DMS153 (cell line): Measurements from ENCODE around the gene TSEN34.
"Not testable (repeated sequence)": the region's sequence is repeated elsewhere in the genome, so short reads cannot be mapped to it uniquely, and the experiment has no call there.

Experiments
- DNase-seq: peaks from one replicate; lab custom pipeline; 2025; lab: John Stamatoyannopoulos, UW

TSEN34 gene

GRCh38 chr19:54160854-54161253 lies 30.3 kb upstream of the TSEN34 start:
- no peak for DNase-seq

- DNase-seq = peak; percentile 68
Observed at GRCh38 chr19:54162241-54162805, 28.8 kb upstream of the TSEN34 start.

- DNase-seq = no peak
Observed at GRCh38 chr19:54162884-54163283, 28.2 kb upstream of the TSEN34 start.

GRCh38 chr19:54164369-54165068 lies 26.6 kb upstream of the TSEN34 start:
- DNase-seq = peak; percentile 72

- no peak for DNase-seq
Observed at GRCh38 chr19:54165222-54165621, 25.9 kb upstream of the TSEN34 start.

- DNase-seq = peak; percentile 32
Observed at GRCh38 chr19:54168174-54168917, 22.8 kb upstream of the TSEN34 start.

- no peak for DNase-seq
Observed at GRCh38 chr19:54169149-54169740, 21.9 kb upstream of the TSEN34 start.

- not testable (repeated sequence) for DNase-seq
Observed at GRCh38 chr19:54171736-54172431, 19.2 kb upstream of the TSEN34 start.

- peak; percentile 83 for DNase-seq
Observed at GRCh38 chr19:54172471-54173358, 18.4 kb upstream of the TSEN34 start, which contains the start of gene TMC4. Gene TMC4, minus strand, starts transcription at chr19:54173160. Its CDS starts 43 bp downstream, at chr19:54173117.

GRCh38 chr19:54173359-54173699 lies 17.8 kb upstream of the TSEN34 start:
- DNase-seq = no peak

- DNase-seq = no peak
Observed at GRCh38 chr19:54173951-54174834, 16.9 kb upstream of the TSEN34 start.

- DNase-seq = peak; percentile 75
Observed at GRCh38 chr19:54178581-54179261, 12.4 kb upstream of the TSEN34 start.

- no peak for DNase-seq
Observed at GRCh38 chr19:54179262-54179852, 11.8 kb upstream of the TSEN34 start.

- DNase-seq = peak; percentile 95
Observed at GRCh38 chr19:54179921-54180461, 11.1 kb upstream of the TSEN34 start.

GRCh38 chr19:54180691-54181091 lies 10.4 kb upstream of the TSEN34 start:
- no peak for DNase-seq

GRCh38 chr19:54181894-54182293 lies 9.2 kb upstream of the TSEN34 start:
- not testable (repeated sequence) for DNase-seq

- no peak for DNase-seq
Observed at GRCh38 chr19:54183431-54183830, 7.7 kb upstream of the TSEN34 start.

GRCh38 chr19:54186351-54186750 lies 4.8 kb upstream of the TSEN34 start:
- no peak for DNase-seq

GRCh38 chr19:54186934-54187381 lies 4.2 kb upstream of the TSEN34 start:
- DNase-seq = no peak
